Measurements from ENCODE around the gene MDM4.
"Not testable (repeated sequence)": the region's sequence is repeated elsewhere in the genome, so short reads cannot be mapped to it uniquely, and the experiment has no call there.

Gene MDM4

DNA sequence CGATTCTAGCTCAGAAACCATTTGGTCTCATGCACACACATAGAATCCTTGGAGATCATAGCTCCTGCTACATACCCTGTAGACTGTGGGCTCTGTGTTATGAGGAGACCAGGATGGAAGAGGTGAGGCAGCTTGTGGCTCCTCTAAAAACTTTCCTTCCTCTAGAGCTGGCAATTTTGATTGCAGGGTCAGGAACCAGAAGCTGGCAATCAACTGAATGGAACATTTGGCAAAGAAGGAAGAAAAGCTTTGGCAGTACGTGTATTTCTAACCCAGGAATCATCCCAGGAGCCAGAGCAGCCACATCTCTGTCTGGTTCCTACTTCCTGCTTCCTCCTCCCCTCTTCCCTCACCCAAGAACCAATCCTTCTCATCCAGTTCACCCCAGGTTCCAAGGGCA lies 37.3 kb upstream of the MDM4 start:
- DNase-seq (ENCODE audit: insufficient read length, low spot score) (no peak), FAIRE-seq (no peak)
- TF ChIP-seq, protein P1, sequence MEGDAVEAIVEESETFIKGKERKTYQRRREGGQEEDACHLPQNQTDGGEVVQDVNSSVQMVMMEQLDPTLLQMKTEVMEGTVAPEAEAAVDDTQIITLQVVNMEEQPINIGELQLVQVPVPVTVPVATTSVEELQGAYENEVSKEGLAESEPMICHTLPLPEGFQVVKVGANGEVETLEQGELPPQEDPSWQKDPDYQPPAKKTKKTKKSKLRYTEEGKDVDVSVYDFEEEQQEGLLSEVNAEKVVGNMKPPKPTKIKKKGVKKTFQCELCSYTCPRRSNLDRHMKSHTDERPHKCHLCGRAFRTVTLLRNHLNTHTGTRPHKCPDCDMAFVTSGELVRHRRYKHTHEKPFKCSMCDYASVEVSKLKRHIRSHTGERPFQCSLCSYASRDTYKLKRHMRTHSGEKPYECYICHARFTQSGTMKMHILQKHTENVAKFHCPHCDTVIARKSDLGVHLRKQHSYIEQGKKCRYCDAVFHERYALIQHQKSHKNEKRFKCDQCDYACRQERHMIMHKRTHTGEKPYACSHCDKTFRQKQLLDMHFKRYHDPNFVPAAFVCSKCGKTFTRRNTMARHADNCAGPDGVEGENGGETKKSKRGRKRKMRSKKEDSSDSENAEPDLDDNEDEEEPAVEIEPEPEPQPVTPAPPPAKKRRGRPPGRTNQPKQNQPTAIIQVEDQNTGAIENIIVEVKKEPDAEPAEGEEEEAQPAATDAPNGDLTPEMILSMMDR (IDR thresholded peaks at IDR 0.05; ENCODE audit: insufficient read depth, missing control alignments), result no peak

DNA sequence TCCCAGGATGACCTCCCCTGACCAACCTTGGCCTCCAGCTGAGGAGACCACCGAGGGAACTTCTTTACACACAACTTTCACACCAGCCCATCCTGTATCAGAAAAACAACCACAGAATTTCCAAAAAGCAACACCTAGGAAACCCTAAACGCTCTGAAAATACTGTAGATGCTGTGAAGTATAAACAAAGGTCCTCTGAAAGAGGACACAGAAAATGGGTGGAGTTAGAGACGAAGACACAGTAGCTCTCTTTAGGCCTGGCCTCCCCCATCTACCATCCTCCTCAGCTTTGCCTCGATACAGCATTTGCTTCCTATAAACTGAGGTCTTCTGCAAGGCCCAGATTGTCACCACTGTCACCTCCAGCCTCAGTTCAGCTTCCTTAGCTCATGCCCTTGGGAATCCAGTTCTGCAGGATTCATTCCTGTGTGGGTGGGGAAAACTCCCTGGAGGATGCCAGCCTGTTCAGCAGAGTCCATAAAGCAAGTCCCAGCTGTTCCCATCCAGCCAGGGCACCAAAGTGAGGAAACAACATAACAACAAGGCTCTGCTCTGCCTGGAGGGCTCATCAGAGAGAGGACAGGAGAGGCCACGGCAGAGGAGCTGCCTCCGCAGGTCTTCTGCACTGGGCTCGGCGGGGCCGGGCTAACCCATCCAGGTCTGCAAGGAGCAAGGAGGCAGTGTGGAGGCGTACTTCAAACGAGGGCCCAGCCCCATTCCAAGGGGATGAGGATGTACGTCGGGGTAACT lies 36.6 kb upstream of the MDM4 start:
- DNase-seq (ENCODE audit: insufficient read length, low spot score) (no peak), FAIRE-seq (no peak)
- TF ChIP-seq, protein P1 (IDR thresholded peaks at IDR 0.05; ENCODE audit: insufficient read depth, missing control alignments), result no peak

DNA sequence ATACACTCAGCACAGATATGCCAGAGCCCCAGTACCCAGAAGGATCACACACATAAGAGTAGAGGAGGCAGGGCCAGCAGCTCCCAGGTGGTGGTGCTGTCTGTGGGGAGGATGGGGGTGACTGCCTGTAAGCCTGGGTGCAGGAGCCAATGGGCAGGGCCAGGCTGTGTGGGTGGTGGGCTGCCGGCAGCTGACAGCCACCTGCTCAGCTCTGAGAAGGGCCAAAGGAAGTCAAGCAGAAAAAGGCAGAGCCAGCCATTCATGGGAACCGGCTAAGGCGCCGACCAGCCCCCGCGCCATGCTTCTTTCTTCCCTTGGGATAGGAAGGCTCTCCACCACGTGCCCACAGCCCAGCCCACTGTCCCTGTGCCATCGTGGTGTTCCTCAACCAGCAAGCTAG lies 35.7 kb upstream of the MDM4 start:
- TF ChIP-seq, protein P1 (IDR thresholded peaks at IDR 0.05; ENCODE audit: insufficient read depth, missing control alignments), result no peak
- no peak for FAIRE-seq
- DNase-seq (ENCODE audit: insufficient read length, low spot score), result no peak

DNA sequence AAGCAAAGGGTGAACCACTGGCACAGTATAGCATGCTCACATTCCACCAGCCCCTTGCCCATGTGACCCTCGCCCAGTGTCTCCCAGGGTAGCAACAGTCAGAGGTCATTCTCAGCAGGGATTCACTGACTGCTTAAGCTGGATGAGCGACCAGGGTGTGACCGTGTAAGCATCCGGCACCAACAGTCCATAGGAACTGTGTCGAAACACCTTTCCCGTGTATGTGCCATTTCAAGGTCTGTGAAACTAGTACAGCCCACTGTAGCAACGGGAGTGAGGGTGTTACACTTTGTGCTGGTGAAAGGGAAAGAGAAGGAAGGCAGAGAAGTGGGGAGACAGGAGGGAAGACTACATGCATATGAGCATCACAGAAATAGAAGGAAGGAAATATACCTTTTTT lies 32.4 kb upstream of the MDM4 start:
- FAIRE-seq, result no peak
- TF ChIP-seq, protein P1 (IDR thresholded peaks at IDR 0.05; ENCODE audit: insufficient read depth, missing control alignments), result no peak
- no peak for DNase-seq (ENCODE audit: insufficient read length, low spot score)

DNA sequence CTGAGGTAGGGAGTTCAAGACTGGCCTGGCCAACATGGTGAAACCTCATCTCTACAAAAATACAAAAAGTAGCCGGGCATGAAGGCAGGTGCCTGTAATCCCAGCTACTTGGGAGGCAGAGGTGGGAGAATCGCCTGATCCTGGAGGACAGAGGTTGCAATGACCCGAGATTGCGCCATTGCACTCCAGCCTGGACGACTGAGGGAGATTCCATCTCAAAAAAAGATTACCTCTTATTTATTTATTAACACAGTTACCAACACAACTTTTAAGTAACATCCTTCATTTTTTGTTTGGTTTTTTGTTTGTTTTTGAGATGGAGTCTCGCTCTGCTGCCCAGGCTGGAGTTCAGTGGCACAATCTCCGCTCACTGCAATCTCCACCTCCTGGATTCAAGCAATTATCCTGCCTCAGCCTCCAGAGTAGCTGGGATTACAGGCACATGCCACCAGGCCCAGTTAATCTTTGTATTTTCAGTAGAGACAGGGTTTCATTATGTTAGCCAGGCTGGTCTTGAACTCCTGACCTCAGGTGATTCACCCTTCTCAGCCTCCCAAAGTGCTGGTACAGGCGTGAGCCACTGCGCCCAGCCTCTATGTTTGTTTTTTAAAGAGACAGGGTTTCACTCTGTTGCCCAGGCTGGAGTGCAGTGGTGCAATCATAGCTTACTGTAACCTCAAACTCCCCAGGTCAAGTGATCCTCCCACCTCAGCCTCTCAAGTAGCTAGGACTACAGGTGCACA lies 29.5 kb upstream of the MDM4 start:
- DNase-seq (ENCODE audit: insufficient read length, low spot score); FAIRE-seq: not testable (repeated sequence)

DNA sequence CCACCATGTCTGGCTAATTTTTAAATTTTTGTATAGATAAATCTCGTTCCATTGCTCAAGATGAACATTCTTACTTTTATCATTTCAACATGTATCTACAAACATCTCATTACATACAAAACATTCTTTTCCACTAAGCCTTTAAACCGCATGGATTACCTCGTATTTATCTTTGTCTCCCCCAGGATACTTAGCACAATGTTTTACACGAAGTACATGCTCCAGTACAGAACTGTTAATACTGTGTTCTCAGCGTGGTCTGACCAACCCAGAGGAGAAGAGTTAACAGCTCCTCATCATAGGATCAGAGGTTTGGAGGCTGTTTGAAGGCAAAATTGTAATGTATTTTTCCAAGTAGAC lies 29.0 kb upstream of the MDM4 start:
- TF ChIP-seq, protein P1 (IDR thresholded peaks at IDR 0.05; ENCODE audit: insufficient read depth, missing control alignments), result no peak
- no peak for DNase-seq (ENCODE audit: insufficient read length, low spot score)
- peak; percentile 89 for FAIRE-seq

DNA sequence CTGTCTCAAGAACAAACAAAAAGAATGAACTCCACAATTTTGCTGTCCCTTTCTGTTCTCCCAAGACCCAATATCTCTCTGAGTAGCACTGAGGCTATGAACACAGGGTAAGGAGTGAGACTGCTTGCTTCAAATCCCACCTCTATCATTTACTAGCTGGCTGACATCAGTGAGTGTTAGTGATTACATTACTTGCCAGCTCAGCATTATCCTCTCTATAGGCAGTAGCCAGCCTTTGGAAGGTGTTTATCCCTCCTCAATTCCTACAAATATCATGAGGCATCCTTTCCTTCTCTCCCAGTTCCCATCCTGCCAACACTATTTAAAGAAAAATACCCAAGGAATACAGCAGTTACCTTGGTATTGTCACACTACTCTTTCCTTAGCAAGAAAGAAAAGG lies 24.6 kb upstream of the MDM4 start:
- TF ChIP-seq, protein P1 (IDR thresholded peaks at IDR 0.05; ENCODE audit: insufficient read depth, missing control alignments), result no peak
- FAIRE-seq (no peak), DNase-seq (ENCODE audit: insufficient read length, low spot score) (no peak)

Measured in D721Med (cell line).